Adrenal gland (tissue), 12 donors: ENCODE measurements around the gene TXLNA. TPM values are rescaled to one million over a fixed set of nuclear protein-coding genes. Genes with fewer than 3 reads are reported as not detected.
A peak's percentile ranks its signal among the peaks of the same experiment; 100 is the strongest.

Experiments used
- DNase-seq, 7 donors: peaks; one replicate each; pipeline ENCODE4 v3.0.0-alpha.2; 2019 to 2020
- H3K27ac ChIP-seq, 5 donors: fragments of 200-600 bp; sonication (generic) in 4 of 5; 1 replicate in 3 of 5; 2 replicates in 2 of 5; pipeline versions ENCODE4 v1.5.1 to v1.8.0; 2016 to 2020; ENCODE audit warnings: mild to moderate bottlenecking in 1 of 5
- H3K27me3 ChIP-seq: fragments of 200-600 bp; 2 replicates; pipeline ENCODE4 v1.8.0; 2021
- H3K36me3 ChIP-seq, 2 donors: fragments of 200-600 bp; replicated peaks in 1 of 2; 1 replicate in 1 of 2; 2 replicates in 1 of 2; pipeline versions ENCODE4 v1.5.1 to v1.8.0; 2018 to 2022
- H3K4me1 ChIP-seq, 2 donors: fragments of 200-600 bp; replicated peaks in 1 of 2; 1 replicate in 1 of 2; 2 replicates in 1 of 2; pipeline versions ENCODE4 v1.5.1 to v1.8.0; 2018 to 2021
- H3K4me3 ChIP-seq, 4 donors: fragments of 200-600 bp; sonication (generic) in 3 of 4; one replicate each; pipeline ENCODE4 v1.5.1; 2016 to 2018
- H3K9me3 ChIP-seq, 3 donors: fragments of 200-600 bp; sonication (generic) in 1 of 3; replicated peaks in 1 of 3; 1 replicate in 2 of 3; 2 replicates in 1 of 3; pipeline versions ENCODE4 v1.5.1 to v1.8.0; 2016 to 2021
- POLR2A ChIP-seq, 2 donors: fragments of 450-650 bp; IDR thresholded peaks; one replicate each; pipeline ENCODE4 v1.6.1; 2017; ENCODE audit warnings: antibody characterized with exemption in 2 of 2, mild to moderate bottlenecking in 2 of 2, moderate library complexity in 1 of 2
- WGBS, 4 donors: extraction: QIAGEN DNeasy Blood & Tissue Kit in 2 of 4; methylation state at CpG; one replicate each; pipeline versions ENCODE4 v1.1.5 to v1.1.7; 2013 to 2017; 5-methylcytosine and 5-hydroxymethylcytosine counted together
- intact Hi-C, 2 donors: fragments of 100-400 bp; cut with DNase I; formaldehyde crosslinking; loops; one replicate each; pipeline versions ENCODE4 v1.14.1 to v1.15.0; 2022 to 2023
- polyA plus RNA-seq, 3 donors: library from polyadenylated mRNA; stranded (reverse); fragments of 200-250 nt in 2 of 3; fragments of 350-450 nt in 1 of 3; fragmentation: Illumina TruSeq in 1 of 3; extraction: RNeasy Lipid Tissue Mini Kit (QIAGEN cat#74804) in 1 of 3; gene quantifications; one replicate each; pipeline ENCODE4 v1.2.3, GENCODE V29; 2013 to 2014
- total RNA-seq, 9 donors: library from RNA; depleted of rRNA in 4 of 9; stranded (reverse); fragments of >200 nt in 4 of 9; fragments of 120-200 nt in 1 of 9; fragmentation: NEBNext Ultra II Directional in 1 of 9; extraction: Animal tissue kit (Norgen Biotek cat#: 25700) in 1 of 9; gene quantifications; one replicate each; pipeline versions ENCODE4 v1.1.0 to v1.2.4, GENCODE V29; 2013 to 2023
- TF ChIP-seq, protein P1 (sequence below), 6 experiments: fragments of 450-650 bp in 4 of 6; fragments of 200-600 bp in 2 of 6; sonication (generic) in 1 of 6; IDR thresholded peaks; 1 replicate in 5 of 6; 2 replicates in 1 of 6; pipeline versions ENCODE4 v1.5.1 to v1.8.0; 2016 to 2021; ENCODE audit warnings: antibody characterized with exemption in 6 of 6, mild to moderate bottlenecking in 2 of 6, moderate library complexity in 1 of 6
- donor health status: healthy with polysubstance abuse.
- donor health status: Bipolar disorder and iron deficiency.
- donor health status: DM: yes; HTN: yes; CAD: no.
- donor health status: DM: no; HTN: no; CAD: no.
- donor health status: DM: no; HTN: no; CAD: no.
- donor health status: DM: yes; HTN: yes; CAD: no.

Gene TXLNA
- total and polyA plus RNA-seq, 12 donors = 14.9 to 97.4 (median 62.3) TPM

DNA sequence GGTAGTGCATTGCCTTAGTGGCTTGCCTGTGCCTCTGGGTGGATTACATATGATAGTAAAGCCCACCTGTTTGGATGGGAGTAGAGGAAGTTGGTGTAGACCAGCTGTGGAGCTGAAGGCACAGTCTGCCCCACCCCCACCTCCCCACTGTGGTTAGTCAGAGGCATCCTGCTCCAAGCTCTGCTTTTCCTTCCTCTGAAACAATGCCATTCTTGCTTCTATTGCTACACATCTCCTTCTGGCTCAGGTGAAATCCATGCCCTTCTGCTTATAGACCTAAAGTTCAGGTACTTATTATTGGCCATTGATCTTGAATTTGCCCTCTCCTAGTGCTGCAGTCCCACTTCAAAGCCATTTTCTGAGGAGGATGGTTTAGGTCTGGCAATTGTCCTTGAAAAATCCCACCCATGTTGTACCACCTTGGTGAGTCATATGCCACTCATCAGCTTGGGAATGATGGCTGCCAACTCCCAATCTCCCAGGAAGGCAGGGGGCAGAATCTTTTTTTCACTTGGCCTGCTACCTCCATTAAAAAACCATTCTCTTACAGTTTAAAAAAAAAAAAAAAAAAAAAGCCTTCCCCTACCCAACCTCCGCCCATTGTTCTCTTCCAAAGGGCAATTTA, 6.7 kb upstream of the TXLNA start:
- Histone ChIP-seq H3K9me3 (no peaks in the 10 kb centered on the region), H3K27me3 (no peaks in the 10 kb centered on the region), H3K27ac (no peak overlapping the region), H3K4me1 (no peaks in the 10 kb centered on the region), H3K36me3 (peaks cover 0 to 40% of the 10 kb centered on the region in 2 donors), H3K4me3 (no peak overlapping the region)
- DNase-seq = no peak
- 87 to 100% (median 95%) methylated on average over 1 of the region's 1 CpG for WGBS, 4 donors
- TF ChIP-seq POLR2A (IDR thresholded peaks at IDR 0.05) = no peak
- TF ChIP-seq, protein P1, sequence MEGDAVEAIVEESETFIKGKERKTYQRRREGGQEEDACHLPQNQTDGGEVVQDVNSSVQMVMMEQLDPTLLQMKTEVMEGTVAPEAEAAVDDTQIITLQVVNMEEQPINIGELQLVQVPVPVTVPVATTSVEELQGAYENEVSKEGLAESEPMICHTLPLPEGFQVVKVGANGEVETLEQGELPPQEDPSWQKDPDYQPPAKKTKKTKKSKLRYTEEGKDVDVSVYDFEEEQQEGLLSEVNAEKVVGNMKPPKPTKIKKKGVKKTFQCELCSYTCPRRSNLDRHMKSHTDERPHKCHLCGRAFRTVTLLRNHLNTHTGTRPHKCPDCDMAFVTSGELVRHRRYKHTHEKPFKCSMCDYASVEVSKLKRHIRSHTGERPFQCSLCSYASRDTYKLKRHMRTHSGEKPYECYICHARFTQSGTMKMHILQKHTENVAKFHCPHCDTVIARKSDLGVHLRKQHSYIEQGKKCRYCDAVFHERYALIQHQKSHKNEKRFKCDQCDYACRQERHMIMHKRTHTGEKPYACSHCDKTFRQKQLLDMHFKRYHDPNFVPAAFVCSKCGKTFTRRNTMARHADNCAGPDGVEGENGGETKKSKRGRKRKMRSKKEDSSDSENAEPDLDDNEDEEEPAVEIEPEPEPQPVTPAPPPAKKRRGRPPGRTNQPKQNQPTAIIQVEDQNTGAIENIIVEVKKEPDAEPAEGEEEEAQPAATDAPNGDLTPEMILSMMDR (IDR thresholded peaks at IDR 0.05) = no peak
- intact Hi-C loops = no loop called here

- peak overlapping the region; percentile 65 to 98 (median 96) for H3K27ac ChIP-seq
- no peaks in the 10 kb centered on the region for H3K27me3 ChIP-seq
- intact Hi-C loops = no loop called here
- peak overlapping the region in 1 of 4 donors; percentile 73 for H3K4me3 ChIP-seq
- no peak for TF ChIP-seq POLR2A (IDR thresholded peaks at IDR 0.05)
- TF ChIP-seq, protein P1 (IDR thresholded peaks at IDR 0.05) = no peak
- peaks cover 0 to 20% of the 10 kb centered on the region in 2 donors for H3K36me3 ChIP-seq
- H3K4me1 ChIP-seq = peaks cover 21 to 36% of the 10 kb centered on the region in 2 donors
- no peaks in the 10 kb centered on the region for H3K9me3 ChIP-seq
- WGBS, 4 donors = 75 to 84% (median 78%) methylated on average over 7 of the region's 7 CpGs
- no peak for DNase-seq
Observed at GRCh38 chr1:32178380-32179192, 889 bp upstream of the TXLNA start.

GRCh38 chr1:32179193-32179442, 357 bp upstream of the TXLNA start:
- Histone ChIP-seq H3K27ac (peak overlapping the region; percentile 65 to 98 (median 96)), H3K27me3 (no peaks in the 10 kb centered on the region), H3K4me1 (peaks cover 21 to 41% of the 10 kb centered on the region in 2 donors), H3K4me3 (peak overlapping the region in 2 of 4 donors; percentile 66 to 73), H3K36me3 (peaks cover 0 to 25% of the 10 kb centered on the region in 2 donors), H3K9me3 (no peaks in the 10 kb centered on the region)
- no peak for DNase-seq
- no peak for TF ChIP-seq POLR2A (IDR thresholded peaks at IDR 0.05)
- TF ChIP-seq, protein P1 (IDR thresholded peaks at IDR 0.05) = no peak
- WGBS, 4 donors = 3 to 9% (median 9%) methylated on average over 4 to 7 of the region's 7 CpGs
- intact Hi-C loops = no loop called here

DNA sequence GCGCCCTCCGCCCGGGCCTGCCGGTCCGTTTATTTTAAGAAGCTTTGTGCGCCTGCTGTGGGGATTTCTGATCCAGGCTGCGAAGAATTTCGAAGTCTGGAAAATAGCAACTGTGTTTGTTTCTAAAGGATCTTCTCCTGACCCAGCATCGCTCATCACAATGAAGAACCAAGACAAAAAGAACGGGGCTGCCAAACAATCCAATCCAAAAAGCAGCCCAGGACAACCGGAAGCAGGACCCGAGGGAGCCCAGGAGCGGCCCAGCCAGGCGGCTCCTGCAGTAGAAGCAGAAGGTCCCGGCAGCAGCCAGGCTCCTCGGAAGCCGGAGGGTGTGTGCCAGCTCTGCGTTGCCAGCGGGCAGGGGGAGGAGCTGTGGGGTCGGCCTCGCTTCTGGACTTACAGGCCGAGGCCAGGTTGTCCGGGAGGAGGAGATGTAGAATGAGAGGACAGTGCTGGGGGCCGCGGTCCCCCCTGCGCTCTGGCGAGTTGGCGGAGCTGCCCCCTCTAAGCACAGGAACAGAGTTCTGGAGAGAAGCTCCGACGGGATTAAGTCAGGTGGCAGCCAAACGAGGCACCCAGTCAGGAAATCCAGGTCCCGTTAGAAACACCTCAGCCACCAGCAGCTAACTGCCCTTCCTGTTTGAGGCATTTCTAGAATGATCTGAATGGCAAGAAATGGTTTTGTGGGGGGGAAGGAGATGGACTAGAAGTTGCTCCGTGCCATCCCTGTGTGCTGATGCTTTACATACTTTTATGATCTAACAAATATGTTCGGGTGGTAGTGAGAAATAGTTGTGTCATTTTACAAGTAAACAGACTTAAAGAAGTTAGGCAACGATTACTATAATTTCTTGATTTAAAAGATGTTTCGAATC, 948 bp downstream of the TXLNA start:
- Histone ChIP-seq H3K36me3 (peaks cover 0 to 38% of the 10 kb centered on the region in 2 donors), H3K4me1 (peaks cover 21 to 47% of the 10 kb centered on the region in 2 donors), H3K27ac (peak overlapping the region; percentile 65 to 98 (median 96)), H3K9me3 (no peaks in the 10 kb centered on the region), H3K4me3 (peak overlapping the region in 3 of 4 donors; percentile 62 to 73 (median 66)), H3K27me3 (no peaks in the 10 kb centered on the region)
- WGBS, 4 donors = 5 to 10% (median 7%) methylated on average over 12 to 36 of the region's 36 CpGs
- peak in 1 of 2 donors; percentile 50 for TF ChIP-seq POLR2A (IDR thresholded peaks at IDR 0.05)
- TF ChIP-seq, protein P1 (IDR thresholded peaks at IDR 0.05) = no peak
- peak; percentile 54 to 85 (median 75) for DNase-seq
- intact Hi-C loops = no loop called here
